Fibroblast of lung (primary cell): Measurements from ENCODE around the gene TMCO6.

Experiments used
- EZH2 ChIP-seq: IDR thresholded peaks from 2 replicates; pipeline ENCODE4 v1.5.1; 2012; ENCODE audit warnings: low read length, control low read depth, mild to moderate bottlenecking; ENCODE audit errors: missing control alignments
- TF ChIP-seq, protein P1 (sequence below), 2 donors: IDR thresholded peaks in 1 of 2; conservative IDR thresholded peaks in 1 of 2; 1 replicate in 1 of 2; 2 replicates in 1 of 2; pipeline ENCODE4 v1.5.1; 2011 to 2012; ENCODE audit warnings: low read length in 2 of 2, control low read depth in 1 of 2, inconsistent platforms in 1 of 2, low read depth in 1 of 2, mild to moderate bottlenecking in 1 of 2

DNA sequence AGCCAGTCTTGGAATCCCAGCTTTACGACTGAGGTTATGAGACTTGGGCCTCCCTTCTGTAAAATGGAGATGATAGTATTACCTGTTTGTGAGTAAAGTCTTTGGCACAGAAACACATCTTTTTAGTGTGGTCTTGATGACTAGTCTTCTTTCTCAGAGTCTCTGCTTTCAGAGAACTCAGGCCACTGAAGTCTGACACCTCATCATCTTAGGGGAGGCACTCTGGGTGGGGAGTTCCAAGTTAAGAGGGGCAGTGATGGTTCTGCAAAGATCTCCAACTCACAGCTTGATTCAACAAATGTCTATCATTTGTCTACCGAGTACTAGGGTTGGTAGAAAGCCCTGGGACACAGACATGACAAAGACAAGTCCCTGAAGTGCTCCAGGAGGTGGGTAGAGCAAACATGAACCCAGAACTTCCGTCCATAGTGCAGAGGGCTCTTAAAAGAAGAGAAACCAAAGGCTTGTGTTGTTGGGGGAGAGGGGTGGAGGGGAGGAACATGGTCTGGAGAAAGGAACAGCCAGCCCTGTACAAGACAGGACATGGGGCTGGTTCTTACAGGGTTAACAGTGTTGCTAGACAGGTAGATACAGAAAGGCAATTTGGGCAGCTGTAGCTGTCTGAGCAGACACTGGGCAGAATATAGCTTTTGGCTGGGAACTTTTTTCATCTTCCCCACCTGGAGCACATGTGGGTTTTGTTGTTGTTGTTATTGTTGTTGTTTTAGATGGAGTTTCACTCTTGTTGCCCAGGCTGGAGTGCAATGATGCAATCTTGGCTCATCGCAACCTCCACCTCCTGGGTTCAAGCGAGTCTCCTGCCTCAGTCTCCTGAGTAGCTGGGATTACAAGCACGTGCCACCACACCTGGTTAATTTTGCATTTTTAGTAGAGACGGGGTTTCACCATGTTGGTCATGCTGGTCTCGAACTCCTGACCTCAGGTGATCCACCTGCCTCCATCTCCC lies 3.7 kb upstream of the TMCO6 start:
- TF ChIP-seq EZH2, result no peak
- TF ChIP-seq, protein P1, sequence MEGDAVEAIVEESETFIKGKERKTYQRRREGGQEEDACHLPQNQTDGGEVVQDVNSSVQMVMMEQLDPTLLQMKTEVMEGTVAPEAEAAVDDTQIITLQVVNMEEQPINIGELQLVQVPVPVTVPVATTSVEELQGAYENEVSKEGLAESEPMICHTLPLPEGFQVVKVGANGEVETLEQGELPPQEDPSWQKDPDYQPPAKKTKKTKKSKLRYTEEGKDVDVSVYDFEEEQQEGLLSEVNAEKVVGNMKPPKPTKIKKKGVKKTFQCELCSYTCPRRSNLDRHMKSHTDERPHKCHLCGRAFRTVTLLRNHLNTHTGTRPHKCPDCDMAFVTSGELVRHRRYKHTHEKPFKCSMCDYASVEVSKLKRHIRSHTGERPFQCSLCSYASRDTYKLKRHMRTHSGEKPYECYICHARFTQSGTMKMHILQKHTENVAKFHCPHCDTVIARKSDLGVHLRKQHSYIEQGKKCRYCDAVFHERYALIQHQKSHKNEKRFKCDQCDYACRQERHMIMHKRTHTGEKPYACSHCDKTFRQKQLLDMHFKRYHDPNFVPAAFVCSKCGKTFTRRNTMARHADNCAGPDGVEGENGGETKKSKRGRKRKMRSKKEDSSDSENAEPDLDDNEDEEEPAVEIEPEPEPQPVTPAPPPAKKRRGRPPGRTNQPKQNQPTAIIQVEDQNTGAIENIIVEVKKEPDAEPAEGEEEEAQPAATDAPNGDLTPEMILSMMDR (conservative IDR thresholded peaks at IDR 0.05 in 1 of 2, IDR thresholded peaks at IDR 0.05 in 1 of 2; ENCODE audit: low read depth in 1 of 2, low read length in 2 of 2), result no peak
